Fibroblast of skin of left biceps (primary cell): Measurements from ENCODE around the gene PHF1.
"Not testable (repeated sequence)": the region's sequence is repeated elsewhere in the genome, so short reads cannot be mapped to it uniquely, and the experiment has no call there.

Experiments
- DNase-seq, 2 experiments: peaks; one replicate each; pipeline ENCODE4 v3.0.0-alpha.2; 2013; ENCODE audit warnings: low read depth in 2 of 2

PHF1 gene

GRCh38 chr6:33391278-33391921 is 19.4 kb upstream of the PHF1 start, which contains the start of gene KIFC1:
KIFC1 (plus strand) TSS chr6:33391823; CDS start chr6:33391986, 163 bp downstream.
- DNase-seq: peak; percentile 99 to 100

- DNase-seq: no peak
Observed at GRCh38 chr6:33391922-33392594, 18.8 kb upstream of the PHF1 start.

- no peak for DNase-seq
Observed at GRCh38 chr6:33392595-33392948, 18.2 kb upstream of the PHF1 start.

GRCh38 chr6:33392979-33393378 is 17.8 kb upstream of the PHF1 start:
- DNase-seq: no peak

GRCh38 chr6:33397541-33397940 is 13.3 kb upstream of the PHF1 start:
- DNase-seq: no peak

- DNase-seq: not testable (repeated sequence)
Observed at GRCh38 chr6:33398601-33399000, 12.2 kb upstream of the PHF1 start.

- not testable (repeated sequence) for DNase-seq
Observed at GRCh38 chr6:33399881-33400280, 10.9 kb upstream of the PHF1 start.

GRCh38 chr6:33404884-33405283 is 5.9 kb upstream of the PHF1 start:
- DNase-seq: no peak

- DNase-seq: no peak
Observed at GRCh38 chr6:33405386-33405940, 5.4 kb upstream of the PHF1 start.

- no peak for DNase-seq
Observed at GRCh38 chr6:33406126-33406525, 4.7 kb upstream of the PHF1 start.

- DNase-seq: no peak
Observed at GRCh38 chr6:33407132-33407718, 3.6 kb upstream of the PHF1 start.

GRCh38 chr6:33410050-33410710 is 634 bp upstream of the PHF1 start:
- DNase-seq: peak; percentile 95 to 97

GRCh38 chr6:33411632-33412005 is 805 bp downstream of the PHF1 start:
- DNase-seq: no peak

- DNase-seq: no peak
Observed at GRCh38 chr6:33412140-33413009, 1.6 kb downstream of the PHF1 start.

GRCh38 chr6:33413241-33414120 is 2.7 kb downstream of the PHF1 start:
- no peak for DNase-seq

- DNase-seq: no peak
Observed at GRCh38 chr6:33414592-33415271, 3.9 kb downstream of the PHF1 start.

GRCh38 chr6:33415831-33416230 is 5.0 kb downstream of the PHF1 start:
- DNase-seq: no peak

GRCh38 chr6:33416386-33417127 is 5.7 kb downstream of the PHF1 start:
- no peak for DNase-seq
